H9 (cell line): Measurements from ENCODE around the gene ERCC6L2. TPM values are rescaled to one million over a fixed set of nuclear protein-coding genes. Genes with fewer than 3 reads are reported as not detected.

Experiments used
- DNase-seq: peaks from one replicate; pipeline ENCODE4 v3.0.0-alpha.2; 2017
- H2AFZ ChIP-seq: one replicate; pipeline ENCODE4 v1.6.1; 2013; ENCODE audit warnings: mild to moderate bottlenecking, low read length, control low read depth, moderate library complexity
- H2AK5ac ChIP-seq: 2 replicates; pipeline ENCODE4 v1.6.1; 2013; ENCODE audit warnings: low read length, control low read depth, mixed read lengths; ENCODE audit not compliant: insufficient read length
- H2BK120ac ChIP-seq: one replicate; pipeline ENCODE4 v1.6.1; 2013; ENCODE audit warnings: low read depth, mild to moderate bottlenecking, low read length, control low read depth, inconsistent platforms; ENCODE audit not compliant: poor library complexity, severe bottlenecking
- H2BK12ac ChIP-seq: 2 replicates; pipeline ENCODE4 v1.6.1; 2013; ENCODE audit warnings: low read length, control low read depth, mixed read lengths, low read depth; ENCODE audit not compliant: insufficient read length
- H2BK15ac ChIP-seq: 2 replicates; pipeline ENCODE4 v1.6.1; 2013; ENCODE audit warnings: low read depth, low read length, control low read depth
- H2BK20ac ChIP-seq: one replicate; pipeline ENCODE4 v1.6.1; 2013; ENCODE audit warnings: low read depth, mild to moderate bottlenecking, low read length, control low read depth, inconsistent platforms; ENCODE audit not compliant: poor library complexity, severe bottlenecking
- H2BK5ac ChIP-seq: 2 replicates; pipeline ENCODE4 v1.6.1; 2013; ENCODE audit warnings: low read length, control low read depth, mixed read lengths; ENCODE audit not compliant: insufficient read length
- H3K14ac ChIP-seq: 2 replicates; pipeline ENCODE4 v1.6.1; 2013; ENCODE audit warnings: low read length, control low read depth; ENCODE audit not compliant: insufficient read depth
- H3K18ac ChIP-seq: 2 replicates; pipeline ENCODE4 v1.6.1; 2013; ENCODE audit warnings: low read depth, mild to moderate bottlenecking, mixed read lengths, low read length, control low read depth; ENCODE audit not compliant: insufficient read length
- H3K23ac ChIP-seq: 2 replicates; pipeline ENCODE4 v1.6.1; 2013; ENCODE audit warnings: low read length, control low read depth, mixed read lengths, low read depth; ENCODE audit not compliant: insufficient read length
- H3K23me2 ChIP-seq: 2 replicates; pipeline ENCODE4 v1.6.1; 2013; ENCODE audit warnings: low read depth, mild to moderate bottlenecking, mixed read lengths, low read length, control low read depth; ENCODE audit not compliant: insufficient read length, poor library complexity, severe bottlenecking
- H3K27ac ChIP-seq: 2 replicates; pipeline ENCODE4 v1.5.1; 2013; ENCODE audit warnings: low read length, control low read depth, mixed read lengths, low read depth; ENCODE audit not compliant: insufficient read length
- H3K27me3 ChIP-seq: 2 replicates; pipeline ENCODE4 v1.6.1; 2013; ENCODE audit warnings: low read length, control low read depth, inconsistent platforms; ENCODE audit not compliant: insufficient read depth
- H3K4ac ChIP-seq: 2 replicates; pipeline ENCODE4 v1.6.1; 2013; ENCODE audit warnings: low read depth, mild to moderate bottlenecking, control low read depth, inconsistent platforms, low read length, moderate library complexity
- H3K4me1 ChIP-seq: 2 replicates; pipeline ENCODE4 v1.6.1; 2013; ENCODE audit warnings: low read length, control low read depth, inconsistent platforms; ENCODE audit not compliant: insufficient read depth
- H3K4me2 ChIP-seq: 2 replicates; pipeline ENCODE4 v1.6.1; 2013; ENCODE audit warnings: low read length, control low read depth, mixed read lengths; ENCODE audit not compliant: insufficient read length, insufficient read depth
- H3K56ac ChIP-seq: 2 replicates; pipeline ENCODE4 v1.6.1; 2013; ENCODE audit warnings: low read depth, mild to moderate bottlenecking, mixed read lengths, low read length, control low read depth; ENCODE audit not compliant: insufficient read length
- H3K79me1 ChIP-seq: 2 replicates; pipeline ENCODE4 v1.6.1; 2013; ENCODE audit warnings: low read depth, mild to moderate bottlenecking, moderate library complexity, low read length, control low read depth, inconsistent platforms; ENCODE audit not compliant: insufficient read depth, poor library complexity, severe bottlenecking
- H3K79me2 ChIP-seq: 2 replicates; pipeline ENCODE4 v1.6.1; 2013; ENCODE audit warnings: low read length, control low read depth, inconsistent platforms; ENCODE audit not compliant: insufficient read depth
- H3K9ac ChIP-seq: 2 replicates; pipeline ENCODE4 v1.6.1; 2013; ENCODE audit warnings: low read length, control low read depth, mixed read lengths; ENCODE audit not compliant: insufficient read length; ENCODE audit errors: extremely low read depth
- H3K9me3 ChIP-seq: one replicate; pipeline ENCODE4 v1.6.1; 2013; ENCODE audit warnings: low read depth, low read length, inconsistent platforms; ENCODE audit not compliant: control insufficient read depth
- H3T11ph ChIP-seq: one replicate; pipeline ENCODE4 v1.6.1; 2013; ENCODE audit warnings: mild to moderate bottlenecking, low read length, control low read depth, inconsistent platforms
- H4K20me1 ChIP-seq: one replicate; pipeline ENCODE4 v1.6.1; 2013; ENCODE audit not compliant: control insufficient read depth, insufficient read length, insufficient read depth
- H4K5ac ChIP-seq: 2 replicates; pipeline ENCODE4 v1.6.1; 2013; ENCODE audit warnings: low read depth, mild to moderate bottlenecking, mixed read lengths, low read length, control low read depth; ENCODE audit not compliant: insufficient read length
- H4K8ac ChIP-seq: replicated peaks from 2 replicates; pipeline ENCODE4 v1.6.1; 2013; ENCODE audit warnings: low read length, control low read depth, mixed read lengths, low read depth; ENCODE audit not compliant: insufficient read length
- H4K91ac ChIP-seq: 2 replicates; pipeline ENCODE4 v1.6.1; 2013; ENCODE audit warnings: low read depth, mild to moderate bottlenecking, moderate library complexity, mixed read lengths, low read length, control low read depth; ENCODE audit not compliant: insufficient read length
- H3K27ac Mint-ChIP-seq, 3 experiments: 2 replicates in 2 of 3; 3 replicates in 1 of 3; pipeline ENCODE4 v1.8.0; 2020 to 2021; ENCODE audit warnings: mixed read lengths in 3 of 3, mild to moderate bottlenecking in 1 of 3, moderate library complexity in 1 of 3
- H3K27me3 Mint-ChIP-seq: 2 replicates; pipeline ENCODE4 v1.8.0; 2021; ENCODE audit warnings: low read depth, mild to moderate bottlenecking, moderate library complexity, mixed read lengths
- H3K36me3 Mint-ChIP-seq, 3 experiments: 2 replicates in 2 of 3; 3 replicates in 1 of 3; pipeline ENCODE4 v1.8.0; 2020 to 2021; ENCODE audit warnings: low read depth in 3 of 3, mixed read lengths in 3 of 3; ENCODE audit not compliant: insufficient read depth in 1 of 3
- H3K4me1 Mint-ChIP-seq, 2 experiments: 2 replicates each; pipeline ENCODE4 v1.8.0; 2020; ENCODE audit warnings: mixed read lengths in 2 of 2
- H3K4me3 Mint-ChIP-seq, 2 experiments: 2 replicates in 1 of 2; 3 replicates in 1 of 2; pipeline ENCODE4 v1.8.0; 2020 to 2021; ENCODE audit warnings: mild to moderate bottlenecking in 2 of 2, mixed read lengths in 2 of 2, moderate library complexity in 1 of 2
- H3K9me3 Mint-ChIP-seq, 2 experiments: 2 replicates in 1 of 2; 3 replicates in 1 of 2; pipeline ENCODE4 v1.8.0; 2020; ENCODE audit warnings: mild to moderate bottlenecking in 2 of 2, mixed read lengths in 2 of 2, moderate library complexity in 1 of 2
- WGBS: extraction: QIAGEN DNeasy Blood & Tissue Kit; methylation state at CpG from one replicate; pipeline ENCODE4 v1.1.7; 2013; ENCODE audit warnings: missing lambda C conversion rate, low lambda C conversion rate, mixed read lengths; ENCODE audit not compliant: insufficient read length; ENCODE audit errors: extremely low coverage; 5-methylcytosine and 5-hydroxymethylcytosine counted together
- total RNA-seq: library from RNA; stranded (reverse); gene quantifications from 2 replicates; pipeline ENCODE4 v1.2.1, GENCODE V29; 2021
- TF ChIP-seq, protein P1 (sequence below): fragments of 200-600 bp; sonication (generic); conservative IDR thresholded peaks from 3 replicates; pipeline ENCODE4 v1.8.0; 2021; ENCODE audit warnings: antibody characterized with exemption, mild to moderate bottlenecking

Gene ERCC6L2
- total RNA-seq, 1 experiment from 2014 or later, result 57.7 TPM

DNA sequence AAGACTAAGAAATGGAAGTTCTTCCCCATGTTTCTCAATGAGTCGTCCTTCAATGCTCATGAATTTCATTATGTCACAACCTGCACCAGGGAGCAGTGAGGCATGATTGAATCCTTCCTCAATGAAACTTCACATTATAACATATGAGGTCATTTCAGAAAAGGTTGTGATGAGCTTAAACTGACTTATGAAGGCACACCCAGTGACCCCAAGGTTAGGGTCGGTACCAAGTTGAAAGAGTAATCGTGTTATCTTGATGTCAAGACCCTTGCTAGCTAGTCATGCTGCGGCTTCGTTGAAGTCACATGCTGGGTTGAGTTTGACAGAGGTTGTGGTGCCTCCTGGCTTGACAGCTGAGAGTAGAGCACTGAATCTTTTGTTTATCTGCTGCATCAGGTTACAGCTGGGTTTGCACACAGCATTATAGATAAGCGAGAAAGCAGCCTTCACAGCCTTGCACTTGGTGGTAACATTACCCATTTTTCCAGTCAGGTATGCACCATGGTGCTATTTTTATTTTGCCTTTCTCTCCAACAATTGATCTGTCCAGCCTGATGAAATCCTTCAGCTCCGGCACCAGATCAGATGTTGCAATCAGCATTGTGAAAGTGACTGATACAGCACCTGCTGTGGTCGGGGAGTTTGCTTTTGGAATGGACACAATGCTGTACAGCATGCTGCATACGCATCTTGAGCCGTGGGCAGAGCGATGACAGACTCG, 133.2 kb downstream of the ERCC6L2 start:
- Histone ChIP-seq H3K23ac (no peak overlapping the region), H2BK12ac (no peak overlapping the region), H3K56ac (no peak overlapping the region), H3K9me3 (no peaks in the 10 kb centered on the region), H3K9ac (no peak overlapping the region), H3K79me2 (no peaks in the 10 kb centered on the region), H3K14ac (no peak overlapping the region), H3T11ph (no peak overlapping the region), H4K8ac (no peak overlapping the region), H2BK5ac (no peak overlapping the region), H3K27me3 (no peaks in the 10 kb centered on the region), H2BK20ac (no peak overlapping the region), H3K4ac (no peak overlapping the region), H3K27ac (no peak overlapping the region), H4K20me1 (no peaks in the 10 kb centered on the region), H3K79me1 (no peaks in the 10 kb centered on the region), H3K4me2 (no peak overlapping the region), H2BK15ac (no peak overlapping the region), H3K4me1 (no peaks in the 10 kb centered on the region), H2AK5ac (no peak overlapping the region), H3K18ac (no peak overlapping the region), H3K23me2 (no peaks in the 10 kb centered on the region), H4K91ac (no peak overlapping the region), H2AFZ (no peak overlapping the region), H4K5ac (no peak overlapping the region), H2BK120ac (no peak overlapping the region)
- no peak for DNase-seq
- WGBS, result no CpG with 5 or more reads among the region's 12 CpGs
- H3K27me3 Mint-ChIP-seq, result no peaks in the 10 kb centered on the region
- TF ChIP-seq, protein P1, sequence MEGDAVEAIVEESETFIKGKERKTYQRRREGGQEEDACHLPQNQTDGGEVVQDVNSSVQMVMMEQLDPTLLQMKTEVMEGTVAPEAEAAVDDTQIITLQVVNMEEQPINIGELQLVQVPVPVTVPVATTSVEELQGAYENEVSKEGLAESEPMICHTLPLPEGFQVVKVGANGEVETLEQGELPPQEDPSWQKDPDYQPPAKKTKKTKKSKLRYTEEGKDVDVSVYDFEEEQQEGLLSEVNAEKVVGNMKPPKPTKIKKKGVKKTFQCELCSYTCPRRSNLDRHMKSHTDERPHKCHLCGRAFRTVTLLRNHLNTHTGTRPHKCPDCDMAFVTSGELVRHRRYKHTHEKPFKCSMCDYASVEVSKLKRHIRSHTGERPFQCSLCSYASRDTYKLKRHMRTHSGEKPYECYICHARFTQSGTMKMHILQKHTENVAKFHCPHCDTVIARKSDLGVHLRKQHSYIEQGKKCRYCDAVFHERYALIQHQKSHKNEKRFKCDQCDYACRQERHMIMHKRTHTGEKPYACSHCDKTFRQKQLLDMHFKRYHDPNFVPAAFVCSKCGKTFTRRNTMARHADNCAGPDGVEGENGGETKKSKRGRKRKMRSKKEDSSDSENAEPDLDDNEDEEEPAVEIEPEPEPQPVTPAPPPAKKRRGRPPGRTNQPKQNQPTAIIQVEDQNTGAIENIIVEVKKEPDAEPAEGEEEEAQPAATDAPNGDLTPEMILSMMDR, result no peak
- no peaks in the 10 kb centered on the region for H3K9me3 Mint-ChIP-seq
- no peak overlapping the region for H3K4me3 Mint-ChIP-seq
- no peaks in the 10 kb centered on the region for H3K4me1 Mint-ChIP-seq
- H3K36me3 Mint-ChIP-seq, result peaks cover 2 to 11% (median 8%) of the 10 kb centered on the region in 3 experiments; a peak in 5 of 7 replicates
- H3K27ac Mint-ChIP-seq, result no peak overlapping the region
